HepG2 (cell line): ENCODE results near the gene SSNA1. TPM values are rescaled to one million over a fixed set of nuclear protein-coding genes. Genes with fewer than 3 reads are reported as not detected.

ENCODE experiments used
- FOXK1 ChIP-seq: sonication (generic); formaldehyde crosslinking; IDR thresholded peaks from 2 replicates; pipeline ENCODE4 v1.4.0; 2020; ENCODE audit warnings: low read depth, missing genetic modification reagents, borderline replicate concordance
- HOXA5 ChIP-seq: sonication (generic); formaldehyde crosslinking; IDR thresholded peaks from 2 replicates; pipeline ENCODE4 v1.4.0; 2020; ENCODE audit warnings: missing genetic modification reagents
- HOXA9 ChIP-seq: sonication (generic); formaldehyde crosslinking; IDR thresholded peaks from 2 replicates; pipeline ENCODE4 v1.8.1; 2022; ENCODE audit warnings: missing genetic modification reagents, mild to moderate bottlenecking, moderate library complexity, borderline replicate concordance
- ISL2 ChIP-seq: sonication (generic); formaldehyde crosslinking; IDR thresholded peaks from 2 replicates; pipeline ENCODE4 v1.5.0; 2020; ENCODE audit warnings: missing genetic modification reagents
- KLF9 ChIP-seq: IDR thresholded peaks from 2 replicates; pipeline ENCODE4 v1.6.1; 2016; ENCODE audit warnings: low read depth
- NFE2 ChIP-seq: sonication (generic); formaldehyde crosslinking; IDR thresholded peaks from 2 replicates; pipeline ENCODE4 v1.4.0; 2020; ENCODE audit warnings: missing genetic modification reagents
- PHF8 ChIP-seq: sonication (generic); formaldehyde crosslinking; IDR thresholded peaks from 2 replicates; pipeline ENCODE4 v1.5.0; 2020; ENCODE audit warnings: missing genetic modification reagents
- POLR2G ChIP-seq: fragments of 200-400 bp; formaldehyde crosslinking; IDR thresholded peaks from 2 replicates; pipeline ENCODE4 v1.6.1; 2018; ENCODE audit warnings: mild to moderate bottlenecking, low read depth, low read length, moderate library complexity
- SAFB2 ChIP-seq: sonication (generic); formaldehyde crosslinking; IDR thresholded peaks from 2 replicates; pipeline ENCODE4 v1.5.1; 2020; ENCODE audit warnings: missing genetic modification reagents, low read depth, mild to moderate bottlenecking, borderline replicate concordance
- ZNF264 ChIP-seq: sonication (generic); formaldehyde crosslinking; IDR thresholded peaks from 2 replicates; pipeline ENCODE4 v1.4.0; 2020; ENCODE audit warnings: missing genetic modification reagents
- ZNF614 ChIP-seq: IDR thresholded peaks from 2 replicates; pipeline ENCODE4 v1.6.1; 2018; ENCODE audit warnings: missing biosample characterization, missing genetic modification reagents, inconsistent platforms, borderline replicate concordance
- ZNF790 ChIP-seq: sonication (generic); formaldehyde crosslinking; IDR thresholded peaks from 2 replicates; pipeline ENCODE4 v1.8.0; 2022; ENCODE audit warnings: missing genetic modification reagents, mild to moderate bottlenecking, borderline replicate concordance
- polyA plus RNA-seq, 8 experiments: library from polyadenylated mRNA; depleted of rRNA in 3 of 8; stranded (reverse) in 7 of 8; unstranded in 1 of 8; fragments of >200 nt; fragmentation: Illumina TruSeq in 4 of 8; extraction: Trizol in 4 of 8; gene quantifications; 2 replicates each; pipeline versions ENCODE4 v1.2.1 to v1.2.3, GENCODE V29; 2011 to 2016; ENCODE audit warnings: low read depth in 4 of 8, missing spikeins in 1 of 8, mixed read lengths in 1 of 8; ENCODE audit not compliant: insufficient read depth in 1 of 8
- total RNA-seq, 5 experiments: library from RNA; depleted of rRNA; stranded (reverse); fragments of >200 nt; fragmentation: Illumina TruSeq; extraction: Trizol; gene quantifications; 2 replicates each; pipeline ENCODE4 v1.2.3, GENCODE V29; 2016; ENCODE audit warnings: low read depth in 1 of 5
- TF ChIP-seq, protein P1 (sequence below): sonication (generic); formaldehyde crosslinking; IDR thresholded peaks from one replicate; pipeline ENCODE4 v1.5.1; 2020; ENCODE audit warnings: mild to moderate bottlenecking, missing genetic modification reagents; ENCODE audit errors: not compliant biosample characterization
- TF ChIP-seq, protein P2 (sequence below): sonication (generic); formaldehyde crosslinking; IDR thresholded peaks from 2 replicates; pipeline ENCODE4 v1.5.1; 2020; ENCODE audit warnings: missing genetic modification reagents, mild to moderate bottlenecking, borderline replicate concordance
- TF ChIP-seq, protein P3 (sequence below): sonication (generic); formaldehyde crosslinking; IDR thresholded peaks from 2 replicates; pipeline ENCODE4 v1.8.0; 2022; ENCODE audit warnings: missing genetic modification reagents, low read depth, mild to moderate bottlenecking, borderline replicate concordance
- TF ChIP-seq, protein P4 (sequence below): IDR thresholded peaks from 2 replicates; pipeline ENCODE4 v1.6.1; 2016; ENCODE audit warnings: missing genetic modification reagents, missing compliant biosample characterization
- TF ChIP-seq, protein P5 (sequence below): sonication (generic); formaldehyde crosslinking; IDR thresholded peaks from 2 replicates; pipeline ENCODE4 v1.8.0; 2022; ENCODE audit warnings: mild to moderate bottlenecking, missing genetic modification reagents, borderline replicate concordance

SSNA1 gene
- total and polyA plus RNA-seq, 2 of the 13 experiments (the other 11 are each of a cell fraction or from before 2014, with no cell fraction given) = 35.9 to 49.4 TPM

DNA sequence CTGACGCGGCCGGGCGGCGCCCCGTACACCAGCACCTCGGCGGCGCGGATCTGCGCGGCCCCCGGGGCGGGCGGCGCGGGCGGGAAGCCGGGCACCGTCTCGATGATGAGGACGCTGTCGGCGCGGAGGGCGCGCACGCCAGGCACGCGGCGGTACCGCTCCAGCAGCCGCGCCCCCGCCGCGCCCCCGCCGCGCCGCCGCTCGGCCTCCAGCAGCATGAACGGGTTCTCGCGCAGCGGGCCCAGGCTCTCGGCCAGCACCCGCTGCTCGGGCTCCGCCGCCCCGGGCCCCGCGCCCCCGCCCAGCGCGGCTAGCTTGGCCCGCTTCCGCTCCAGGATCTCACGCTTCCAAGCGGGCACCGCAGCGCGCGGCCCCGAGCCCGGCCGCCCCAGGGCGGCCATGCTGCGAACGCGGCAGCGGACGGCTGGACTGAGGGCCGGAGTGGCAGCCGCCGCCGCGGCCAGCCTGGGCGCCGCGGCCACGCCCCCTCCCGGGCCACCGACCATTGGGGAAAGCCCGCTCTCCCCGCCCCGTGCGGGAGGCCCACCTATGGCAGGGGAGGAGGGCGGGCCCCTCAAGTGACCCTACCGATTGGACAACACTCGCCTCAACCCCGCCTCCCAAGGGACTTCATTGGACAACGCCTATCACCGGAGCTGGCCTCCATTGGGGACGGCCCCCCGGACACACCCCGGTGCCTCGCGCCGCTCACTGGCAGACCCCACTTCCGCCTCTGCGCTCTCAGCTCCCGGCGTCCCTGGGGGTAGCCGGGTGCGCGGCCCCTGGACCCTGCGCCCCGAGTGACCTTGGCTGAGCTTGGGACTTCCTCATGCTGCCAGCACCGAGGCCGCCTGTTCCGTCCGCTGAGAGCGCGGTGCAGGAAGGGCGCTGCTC is 12.1 kb downstream of the SSNA1 start, which contains the start of gene TPRN (continued):
- TF ChIP-seq, protein P1, sequence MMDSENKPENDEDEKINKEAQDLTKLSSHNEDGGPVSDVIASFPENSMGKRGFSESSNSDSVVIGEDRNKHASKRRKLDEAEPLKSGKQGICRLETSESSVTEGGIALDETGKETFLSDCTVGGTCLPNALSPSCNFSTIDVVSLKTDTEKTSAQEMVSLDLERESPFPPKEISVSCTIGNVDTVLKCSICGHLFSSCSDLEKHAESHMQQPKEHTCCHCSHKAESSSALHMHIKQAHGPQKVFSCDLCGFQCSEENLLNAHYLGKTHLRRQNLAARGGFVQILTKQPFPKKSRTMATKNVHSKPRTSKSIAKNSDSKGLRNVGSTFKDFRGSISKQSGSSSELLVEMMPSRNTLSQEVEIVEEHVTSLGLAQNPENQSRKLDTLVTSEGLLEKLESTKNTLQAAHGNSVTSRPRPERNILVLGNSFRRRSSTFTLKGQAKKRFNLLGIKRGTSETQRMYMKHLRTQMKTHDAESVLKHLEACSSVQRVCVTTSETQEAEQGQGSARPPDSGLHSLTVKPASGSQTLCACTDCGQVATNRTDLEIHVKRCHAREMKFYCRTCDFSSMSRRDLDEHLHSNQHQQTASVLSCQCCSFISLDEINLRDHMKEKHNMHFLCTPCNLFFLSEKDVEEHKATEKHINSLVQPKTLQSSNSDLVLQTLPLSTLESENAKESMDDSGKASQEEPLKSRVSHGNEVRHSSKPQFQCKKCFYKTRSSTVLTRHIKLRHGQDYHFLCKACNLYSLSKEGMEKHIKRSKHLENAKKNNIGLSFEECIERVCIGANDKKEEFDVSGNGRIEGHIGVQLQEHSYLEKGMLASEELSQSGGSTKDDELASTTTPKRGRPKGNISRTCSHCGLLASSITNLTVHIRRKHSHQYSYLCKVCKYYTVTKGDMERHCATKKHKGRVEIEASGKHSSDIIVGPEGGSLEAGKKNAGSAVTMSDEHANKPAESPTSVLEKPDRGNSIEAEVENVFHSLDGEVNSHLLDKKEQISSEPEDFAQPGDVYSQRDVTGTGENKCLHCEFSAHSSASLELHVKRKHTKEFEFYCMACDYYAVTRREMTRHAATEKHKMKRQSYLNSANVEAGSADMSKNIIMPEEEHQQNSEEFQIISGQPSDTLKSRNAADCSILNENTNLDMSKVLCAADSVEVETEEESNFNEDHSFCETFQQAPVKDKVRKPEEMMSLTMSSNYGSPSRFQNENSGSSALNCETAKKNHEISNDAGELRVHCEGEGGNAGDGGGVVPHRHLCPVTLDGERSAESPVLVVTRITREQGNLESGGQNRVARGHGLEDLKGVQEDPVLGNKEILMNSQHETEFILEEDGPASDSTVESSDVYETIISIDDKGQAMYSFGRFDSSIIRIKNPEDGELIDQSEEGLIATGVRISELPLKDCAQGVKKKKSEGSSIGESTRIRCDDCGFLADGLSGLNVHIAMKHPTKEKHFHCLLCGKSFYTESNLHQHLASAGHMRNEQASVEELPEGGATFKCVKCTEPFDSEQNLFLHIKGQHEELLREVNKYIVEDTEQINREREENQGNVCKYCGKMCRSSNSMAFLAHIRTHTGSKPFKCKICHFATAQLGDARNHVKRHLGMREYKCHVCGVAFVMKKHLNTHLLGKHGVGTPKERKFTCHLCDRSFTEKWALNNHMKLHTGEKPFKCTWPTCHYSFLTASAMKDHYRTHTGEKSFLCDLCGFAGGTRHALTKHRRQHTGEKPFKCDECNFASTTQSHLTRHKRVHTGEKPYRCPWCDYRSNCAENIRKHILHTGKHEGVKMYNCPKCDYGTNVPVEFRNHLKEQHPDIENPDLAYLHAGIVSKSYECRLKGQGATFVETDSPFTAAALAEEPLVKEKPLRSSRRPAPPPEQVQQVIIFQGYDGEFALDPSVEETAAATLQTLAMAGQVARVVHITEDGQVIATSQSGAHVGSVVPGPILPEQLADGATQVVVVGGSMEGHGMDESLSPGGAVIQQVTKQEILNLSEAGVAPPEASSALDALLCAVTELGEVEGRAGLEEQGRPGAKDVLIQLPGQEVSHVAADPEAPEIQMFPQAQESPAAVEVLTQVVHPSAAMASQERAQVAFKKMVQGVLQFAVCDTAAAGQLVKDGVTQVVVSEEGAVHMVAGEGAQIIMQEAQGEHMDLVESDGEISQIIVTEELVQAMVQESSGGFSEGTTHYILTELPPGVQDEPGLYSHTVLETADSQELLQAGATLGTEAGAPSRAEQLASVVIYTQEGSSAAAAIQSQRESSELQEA (CRISPR knock-in tag) = peak; percentile 71
- peak; percentile 87; the same call in 1 of the 2 replicates for TF ChIP-seq ZNF790 (CRISPR knock-in tag)
- peak; percentile 60; the same call in 1 of the 2 replicates for TF ChIP-seq KLF9 (CRISPR knock-in tag)
- TF ChIP-seq ZNF264 = peak; percentile 87
- peak; percentile 52; the same call in 1 of the 2 replicates for TF ChIP-seq HOXA9
- TF ChIP-seq, protein P2, sequence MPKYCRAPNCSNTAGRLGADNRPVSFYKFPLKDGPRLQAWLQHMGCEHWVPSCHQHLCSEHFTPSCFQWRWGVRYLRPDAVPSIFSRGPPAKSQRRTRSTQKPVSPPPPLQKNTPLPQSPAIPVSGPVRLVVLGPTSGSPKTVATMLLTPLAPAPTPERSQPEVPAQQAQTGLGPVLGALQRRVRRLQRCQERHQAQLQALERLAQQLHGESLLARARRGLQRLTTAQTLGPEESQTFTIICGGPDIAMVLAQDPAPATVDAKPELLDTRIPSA (CRISPR knock-in tag) = no peak
- TF ChIP-seq, protein P3, sequence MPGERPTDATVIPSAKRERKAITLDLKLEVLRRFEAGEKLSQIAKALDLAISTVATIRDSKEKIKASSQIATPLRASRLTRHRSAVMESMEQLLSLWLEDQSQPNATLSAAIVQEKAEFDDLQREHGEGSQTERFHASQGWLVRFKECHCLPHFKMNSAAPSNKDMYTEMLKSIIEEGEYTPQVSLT (CRISPR knock-in tag) = no peak; the same call in 1 of the 2 replicates
- TF ChIP-seq HOXA5 (CRISPR knock-in tag) = peak; percentile 82; the same call in 1 of the 2 replicates
- TF ChIP-seq, protein P4, sequence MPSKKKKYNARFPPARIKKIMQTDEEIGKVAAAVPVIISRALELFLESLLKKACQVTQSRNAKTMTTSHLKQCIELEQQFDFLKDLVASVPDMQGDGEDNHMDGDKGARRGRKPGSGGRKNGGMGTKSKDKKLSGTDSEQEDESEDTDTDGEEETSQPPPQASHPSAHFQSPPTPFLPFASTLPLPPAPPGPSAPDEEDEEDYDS (CRISPR knock-in tag) = peak; percentile 87
- TF ChIP-seq ISL2 (CRISPR knock-in tag) = peak; percentile 76
- peak; percentile 91 for TF ChIP-seq POLR2G
- TF ChIP-seq SAFB2 (CRISPR knock-in tag) = 0 out of 2 replicates have a peak, but pooled peaks have one; percentile 68
- TF ChIP-seq ZNF614 (CRISPR knock-in tag) = peak; percentile 88; the same call in 1 of the 2 replicates
- TF ChIP-seq PHF8 = peak; percentile 86
- TF ChIP-seq, protein P5, sequence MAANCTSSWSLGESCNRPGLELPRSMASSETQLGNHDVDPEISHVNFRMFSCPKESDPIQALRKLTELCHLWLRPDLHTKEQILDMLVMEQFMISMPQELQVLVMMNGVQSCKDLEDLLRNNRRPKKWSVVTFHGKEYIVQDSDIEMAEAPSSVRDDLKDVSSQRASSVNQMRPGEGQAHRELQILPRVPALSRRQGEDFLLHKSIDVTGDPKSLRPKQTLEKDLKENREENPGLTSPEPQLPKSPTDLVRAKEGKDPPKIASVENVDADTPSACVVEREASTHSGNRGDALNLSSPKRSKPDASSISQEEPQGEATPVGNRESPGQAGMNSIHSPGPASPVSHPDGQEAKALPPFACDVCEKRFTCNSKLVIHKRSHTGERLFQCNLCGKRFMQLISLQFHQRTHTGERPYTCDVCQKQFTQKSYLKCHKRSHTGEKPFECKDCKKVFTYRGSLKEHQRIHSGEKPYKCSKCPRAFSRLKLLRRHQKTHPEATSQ (CRISPR knock-in tag) = no peak
- TF ChIP-seq FOXK1 (CRISPR knock-in tag) = peak; percentile 63
- TF ChIP-seq NFE2 (CRISPR knock-in tag) = no peak
